Peyer's patch (tissue), 4 donors: ENCODE measurements around the gene HHLA2.

Experiments used
- POLR2A ChIP-seq, 2 donors: fragments of 450-650 bp; IDR thresholded peaks; one replicate each; pipeline ENCODE4 v1.5.1; 2017; ENCODE audit warnings: antibody characterized with exemption in 2 of 2, mild to moderate bottlenecking in 2 of 2, moderate library complexity in 2 of 2
- TF ChIP-seq, protein P1 (sequence below), 6 experiments: fragments of 450-650 bp in 4 of 6; fragments of 200-600 bp in 2 of 6; sonication (generic) in 1 of 6; IDR thresholded peaks; one replicate each; pipeline ENCODE4 v1.5.1; 2017 to 2019; ENCODE audit warnings: antibody characterized with exemption in 6 of 6, mild to moderate bottlenecking in 3 of 6, moderate library complexity in 1 of 6

DNA sequence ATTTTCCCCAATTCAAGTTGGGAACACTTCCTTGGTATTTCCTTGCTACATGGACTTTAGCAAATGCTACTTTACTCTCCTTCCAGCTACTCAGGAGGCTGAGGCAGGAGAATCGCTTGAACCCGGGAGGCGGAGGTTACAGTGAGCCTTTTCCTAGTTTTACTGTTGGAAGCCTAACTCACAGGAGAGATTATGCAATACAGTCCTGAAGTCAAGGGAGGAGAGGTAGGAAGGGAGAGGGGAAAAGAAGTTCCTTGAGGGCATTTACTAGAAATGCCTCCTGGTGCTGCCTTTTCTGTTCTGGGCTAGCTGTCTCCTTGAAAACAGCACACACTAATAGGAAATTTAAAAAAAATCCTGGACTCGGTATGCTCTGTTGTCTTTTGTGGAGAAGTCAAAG lies 6.2 kb downstream of the HHLA2 start:
- TF ChIP-seq, protein P1, sequence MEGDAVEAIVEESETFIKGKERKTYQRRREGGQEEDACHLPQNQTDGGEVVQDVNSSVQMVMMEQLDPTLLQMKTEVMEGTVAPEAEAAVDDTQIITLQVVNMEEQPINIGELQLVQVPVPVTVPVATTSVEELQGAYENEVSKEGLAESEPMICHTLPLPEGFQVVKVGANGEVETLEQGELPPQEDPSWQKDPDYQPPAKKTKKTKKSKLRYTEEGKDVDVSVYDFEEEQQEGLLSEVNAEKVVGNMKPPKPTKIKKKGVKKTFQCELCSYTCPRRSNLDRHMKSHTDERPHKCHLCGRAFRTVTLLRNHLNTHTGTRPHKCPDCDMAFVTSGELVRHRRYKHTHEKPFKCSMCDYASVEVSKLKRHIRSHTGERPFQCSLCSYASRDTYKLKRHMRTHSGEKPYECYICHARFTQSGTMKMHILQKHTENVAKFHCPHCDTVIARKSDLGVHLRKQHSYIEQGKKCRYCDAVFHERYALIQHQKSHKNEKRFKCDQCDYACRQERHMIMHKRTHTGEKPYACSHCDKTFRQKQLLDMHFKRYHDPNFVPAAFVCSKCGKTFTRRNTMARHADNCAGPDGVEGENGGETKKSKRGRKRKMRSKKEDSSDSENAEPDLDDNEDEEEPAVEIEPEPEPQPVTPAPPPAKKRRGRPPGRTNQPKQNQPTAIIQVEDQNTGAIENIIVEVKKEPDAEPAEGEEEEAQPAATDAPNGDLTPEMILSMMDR (IDR thresholded peaks at IDR 0.05) = no peak
- TF ChIP-seq POLR2A (IDR thresholded peaks at IDR 0.05) = no peak
